ENCODE data around the gene CHEK2. TPM values are rescaled to one million over a fixed set of nuclear protein-coding genes. Genes with fewer than 3 reads are reported as not detected.

The CHEK2 gene
- total RNA-seq, 5 donors from 2014 or later (not counting 1 experiment from before 2014, with no cell fraction given): 5.1 to 10.0 (median 7.1) TPM

- Histone ChIP-seq H3K36me3 (ENCODE audit: control insufficient read depth in 2 of 2, extremely low read depth in 1 of 2, insufficient read depth in 1 of 2, low read length in 1 of 2) (no peaks in the 10 kb centered on the region), H3K27ac (ENCODE audit: low read length) (no peak overlapping the region), H3K27me3 (replicated peaks in 1 of 2; ENCODE audit: control insufficient read depth in 2 of 2, extremely low read depth in 1 of 2, insufficient read depth in 2 of 2, low read length in 1 of 2) (no peaks in the 10 kb centered on the region), H3K9me3 (no peaks in the 10 kb centered on the region), H3K4me3 (ENCODE audit: control insufficient read depth in 1 of 2, extremely low read depth in 1 of 2, low read length in 1 of 2) (no peak overlapping the region), H3K4me1 (ENCODE audit: control insufficient read depth in 1 of 2, extremely low read depth in 1 of 2, insufficient read depth in 2 of 2, low read length in 2 of 2) (peaks cover 3 to 10% of the 10 kb centered on the region in 2 experiments)
- H3K9me3 Mint-ChIP-seq: no peaks in the 10 kb centered on the region
- ATAC-seq (replicated peaks in 1 of 4) (no peak), DNase-seq (no peak)
- ChIA-PET POLR2A (no interaction called here), CTCF (no interaction called here)
- H3K27me3 Mint-ChIP-seq: no peaks in the 10 kb centered on the region
- H3K36me3 Mint-ChIP-seq: peaks cover 14% of the 10 kb centered on the region
- no peak overlapping the region for H3K27ac Mint-ChIP-seq
- no CpG with 5 or more reads among the region's 3 CpGs for WGBS (ENCODE audit: insufficient coverage)
- H3K4me1 Mint-ChIP-seq: peaks cover 15 to 27% (median 18%) of the 10 kb centered on the region in 3 donors
- no peak overlapping the region for H3K4me3 Mint-ChIP-seq
Observed at GRCh38 chr22:28737701-28738100, 3.9 kb downstream of the CHEK2 start.

GRCh38 chr22:28736301-28737155 lies 5.1 kb downstream of the CHEK2 start:
- 90% methylated on average over 4 of the region's 7 CpGs for WGBS (ENCODE audit: insufficient coverage)
- POLR2A ChIA-PET: no interaction called here

GRCh38 chr22:28734393-28734792 lies 7.2 kb downstream of the CHEK2 start:
- Mint-ChIP-seq H3K4me1 (peaks cover 0 to 5% (median 0%) of the 10 kb centered on the region in 3 donors), H3K27ac (no peak overlapping the region), H3K4me3 (no peak overlapping the region), H3K27me3 (no peaks in the 10 kb centered on the region), H3K36me3 (peaks cover 14% of the 10 kb centered on the region), H3K9me3 (no peaks in the 10 kb centered on the region)
- Histone ChIP-seq H3K36me3 (ENCODE audit: control insufficient read depth in 2 of 2, extremely low read depth in 1 of 2, insufficient read depth in 1 of 2, low read length in 1 of 2) (no peaks in the 10 kb centered on the region), H3K4me3 (ENCODE audit: control insufficient read depth in 1 of 2, extremely low read depth in 1 of 2, low read length in 1 of 2) (no peak overlapping the region), H3K9me3 (no peaks in the 10 kb centered on the region), H3K4me1 (ENCODE audit: control insufficient read depth in 1 of 2, extremely low read depth in 1 of 2, insufficient read depth in 2 of 2, low read length in 2 of 2) (no peaks in the 10 kb centered on the region), H3K27ac (ENCODE audit: low read length) (no peak overlapping the region), H3K27me3 (replicated peaks in 1 of 2; ENCODE audit: control insufficient read depth in 2 of 2, extremely low read depth in 1 of 2, insufficient read depth in 2 of 2, low read length in 1 of 2) (no peaks in the 10 kb centered on the region)
- ChIA-PET POLR2A (no interaction called here), CTCF (no interaction called here)
- DNase-seq (no peak), ATAC-seq (replicated peaks in 1 of 4) (no peak)
- 94% methylated on average over 6 of the region's 6 CpGs for WGBS (ENCODE audit: insufficient coverage)

More at GRCh38 chr22:28736301-28737155, 5.1 kb downstream of the CHEK2 start:
- H3K9me3 Mint-ChIP-seq: no peaks in the 10 kb centered on the region
- H3K36me3 Mint-ChIP-seq: peaks cover 14% of the 10 kb centered on the region
- no peak overlapping the region for H3K27ac ChIP-seq (ENCODE audit: low read length)
- no peak overlapping the region for H3K4me3 ChIP-seq (ENCODE audit: control insufficient read depth in 1 of 2, extremely low read depth in 1 of 2, low read length in 1 of 2)
- no peaks in the 10 kb centered on the region for H3K36me3 ChIP-seq (ENCODE audit: control insufficient read depth in 2 of 2, extremely low read depth in 1 of 2, insufficient read depth in 1 of 2, low read length in 1 of 2)
- CTCF ChIA-PET: interaction anchor here in 1 of 2 donors (0.7 kb wide), 1 partner anchor 140 kb away, joined by 3 read pairs; no protein-coding TSS in a partner anchor
- H3K27ac Mint-ChIP-seq: no peak overlapping the region
- peaks cover 8 to 15% (median 10%) of the 10 kb centered on the region in 3 donors for H3K4me1 Mint-ChIP-seq
- no peaks in the 10 kb centered on the region for H3K9me3 ChIP-seq
- peaks cover 3 to 5% of the 10 kb centered on the region in 2 experiments for H3K4me1 ChIP-seq (ENCODE audit: control insufficient read depth in 1 of 2, extremely low read depth in 1 of 2, insufficient read depth in 2 of 2, low read length in 2 of 2)
- DNase-seq: no peak
- no peaks in the 10 kb centered on the region for H3K27me3 Mint-ChIP-seq
- ATAC-seq (replicated peaks in 1 of 4): no peak
- H3K4me3 Mint-ChIP-seq: no peak overlapping the region
- no peaks in the 10 kb centered on the region for H3K27me3 ChIP-seq (replicated peaks in 1 of 2; ENCODE audit: control insufficient read depth in 2 of 2, extremely low read depth in 1 of 2, insufficient read depth in 2 of 2, low read length in 1 of 2)

GRCh38 chr22:28730179-28730578 lies 11.4 kb downstream of the CHEK2 start:
- Histone ChIP-seq H3K4me3 (ENCODE audit: control insufficient read depth in 1 of 2, extremely low read depth in 1 of 2, low read length in 1 of 2) (no peak overlapping the region), H3K9me3 (no peaks in the 10 kb centered on the region), H3K27me3 (replicated peaks in 1 of 2; ENCODE audit: control insufficient read depth in 2 of 2, extremely low read depth in 1 of 2, insufficient read depth in 2 of 2, low read length in 1 of 2) (no peaks in the 10 kb centered on the region), H3K27ac (ENCODE audit: low read length) (no peak overlapping the region), H3K36me3 (ENCODE audit: control insufficient read depth in 2 of 2, extremely low read depth in 1 of 2, insufficient read depth in 1 of 2, low read length in 1 of 2) (no peaks in the 10 kb centered on the region), H3K4me1 (ENCODE audit: control insufficient read depth in 1 of 2, extremely low read depth in 1 of 2, insufficient read depth in 2 of 2, low read length in 2 of 2) (no peaks in the 10 kb centered on the region)
- Mint-ChIP-seq H3K27ac (no peak overlapping the region), H3K27me3 (no peaks in the 10 kb centered on the region), H3K9me3 (no peaks in the 10 kb centered on the region), H3K4me3 (no peak overlapping the region), H3K4me1 (peaks cover 0 to 5% (median 0%) of the 10 kb centered on the region in 3 donors), H3K36me3 (peaks cover 21% of the 10 kb centered on the region)
- no CpG with 5 or more reads among the region's 3 CpGs for WGBS (ENCODE audit: insufficient coverage)
- ChIA-PET POLR2A (no interaction called here), CTCF (interaction anchor here in 1 of 2 donors (0.6 kb wide), 1 partner anchor 1703 kb away, joined by 5 read pairs; no protein-coding TSS in a partner anchor)
- ATAC-seq (replicated peaks in 1 of 4): no peak
- no peak for DNase-seq

DNA sequence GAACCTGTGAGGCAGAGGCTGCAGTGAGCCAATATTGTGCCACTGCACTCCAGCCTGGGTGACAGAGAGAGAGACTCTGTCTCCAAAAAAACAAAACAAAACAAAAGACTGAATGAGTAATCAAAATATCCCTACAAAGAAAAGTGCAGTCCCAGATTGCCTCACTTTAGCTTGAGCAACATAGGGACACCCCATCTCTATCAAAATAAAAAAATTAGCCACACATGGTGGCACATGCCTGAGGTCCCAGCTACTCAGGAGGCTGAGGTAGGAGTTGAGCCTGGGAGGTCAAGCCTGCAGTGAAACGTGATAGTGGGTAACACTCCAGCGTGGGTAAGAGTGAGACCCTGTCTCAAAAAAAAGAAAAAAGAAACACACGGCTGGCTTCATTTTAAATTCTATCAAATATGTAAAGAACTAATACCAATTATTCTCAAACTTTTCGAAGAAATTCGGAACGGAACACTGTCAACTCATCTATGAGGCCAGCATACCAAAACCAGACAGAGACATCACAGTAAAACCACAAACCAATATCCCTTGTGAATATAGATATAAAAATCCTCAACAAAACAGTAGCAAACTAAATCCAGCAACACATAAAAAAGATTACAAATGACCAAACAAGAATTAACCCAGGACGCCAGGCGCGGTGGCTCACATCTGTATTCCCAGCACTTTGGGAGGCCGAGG lies 12.9 kb downstream of the CHEK2 start:
- no peak overlapping the region for H3K4me3 Mint-ChIP-seq
- H3K36me3 Mint-ChIP-seq: peaks cover 26% of the 10 kb centered on the region
- peaks cover 0 to 5% (median 0%) of the 10 kb centered on the region in 3 donors for H3K4me1 Mint-ChIP-seq
- H3K9me3 Mint-ChIP-seq: no peaks in the 10 kb centered on the region
- Histone ChIP-seq H3K27ac (ENCODE audit: low read length) (no peak overlapping the region), H3K9me3 (no peaks in the 10 kb centered on the region), H3K4me3 (ENCODE audit: control insufficient read depth in 1 of 2, extremely low read depth in 1 of 2, low read length in 1 of 2) (no peak overlapping the region), H3K27me3 (replicated peaks in 1 of 2; ENCODE audit: control insufficient read depth in 2 of 2, extremely low read depth in 1 of 2, insufficient read depth in 2 of 2, low read length in 1 of 2) (no peaks in the 10 kb centered on the region), H3K4me1 (ENCODE audit: control insufficient read depth in 1 of 2, extremely low read depth in 1 of 2, insufficient read depth in 2 of 2, low read length in 2 of 2) (no peaks in the 10 kb centered on the region), H3K36me3 (ENCODE audit: control insufficient read depth in 2 of 2, extremely low read depth in 1 of 2, insufficient read depth in 1 of 2, low read length in 1 of 2) (peaks cover 0 to 3% of the 10 kb centered on the region in 2 donors)
- H3K27me3 Mint-ChIP-seq: no peaks in the 10 kb centered on the region
- no peak overlapping the region for H3K27ac Mint-ChIP-seq
- WGBS (ENCODE audit: insufficient coverage): 100% methylated on average over 3 of the region's 10 CpGs
- DNase-seq (no peak), ATAC-seq (replicated peaks in 1 of 4) (no peak)
- CTCF ChIA-PET: interaction anchor here in 1 of 2 donors (0.8 kb wide), 1 partner anchor 150 kb away, joined by 5 read pairs; no protein-coding TSS in a partner anchor
- POLR2A ChIA-PET: interaction anchor here in 1 of 2 donors (0.6 kb wide), 1 partner anchor 183 kb away, joined by 4 read pairs; no protein-coding TSS in a partner anchor

DNA sequence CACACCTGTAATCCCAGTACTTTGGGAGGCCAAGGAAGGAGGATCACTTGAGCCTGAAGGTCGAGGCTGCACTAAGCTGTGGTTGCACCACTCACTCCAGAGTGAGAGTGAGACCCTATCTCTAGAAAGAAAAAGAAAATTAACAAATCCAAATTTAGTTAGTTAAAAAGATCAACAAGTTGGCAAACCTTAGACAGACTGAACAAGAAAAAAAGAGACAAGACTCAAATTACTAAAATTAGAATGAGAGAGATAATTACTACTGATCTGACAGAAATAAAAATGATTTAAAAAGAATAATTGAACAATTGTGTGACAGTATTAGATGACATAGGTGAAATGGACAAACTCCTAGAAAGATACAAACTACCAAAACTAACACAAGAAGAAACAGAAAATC lies 13.6 kb downstream of the CHEK2 start:
- H3K27me3 ChIP-seq (replicated peaks in 1 of 2; ENCODE audit: control insufficient read depth in 2 of 2, extremely low read depth in 1 of 2, insufficient read depth in 2 of 2, low read length in 1 of 2): no peaks in the 10 kb centered on the region
- CTCF ChIA-PET: no interaction called here
- no peaks in the 10 kb centered on the region for H3K9me3 ChIP-seq
- Mint-ChIP-seq H3K36me3 (peaks cover 22% of the 10 kb centered on the region), H3K4me1 (peaks cover 0 to 5% (median 0%) of the 10 kb centered on the region in 3 donors), H3K27ac (no peak overlapping the region), H3K4me3 (no peak overlapping the region), H3K27me3 (no peaks in the 10 kb centered on the region), H3K9me3 (no peaks in the 10 kb centered on the region)
- DNase-seq: no peak
- WGBS (ENCODE audit: insufficient coverage): no CpG with 5 or more reads among the region's 1 CpG
- no peak for ATAC-seq (replicated peaks in 1 of 4)
- no peak overlapping the region for H3K4me3 ChIP-seq (ENCODE audit: control insufficient read depth in 1 of 2, extremely low read depth in 1 of 2, low read length in 1 of 2)
- peaks cover 0 to 3% of the 10 kb centered on the region in 2 donors for H3K36me3 ChIP-seq (ENCODE audit: control insufficient read depth in 2 of 2, extremely low read depth in 1 of 2, insufficient read depth in 1 of 2, low read length in 1 of 2)
- POLR2A ChIA-PET: no interaction called here
- H3K27ac ChIP-seq (ENCODE audit: low read length): no peak overlapping the region
- H3K4me1 ChIP-seq (ENCODE audit: control insufficient read depth in 1 of 2, extremely low read depth in 1 of 2, insufficient read depth in 2 of 2, low read length in 2 of 2): no peaks in the 10 kb centered on the region

All from T-cell (primary cell).